A673 (cell line): ENCODE results near the gene SLC15A1. TPM values are rescaled to one million over a fixed set of nuclear protein-coding genes. Genes with fewer than 3 reads are reported as not detected.
A peak's percentile ranks its signal among the peaks of the same experiment; 100 is the strongest.

ENCODE experiments used
- BruUV-seq: library from RNA; stranded (reverse); fragments of 400-500 nt; replicated peaks from 2 replicates; lab custom pipeline; 2021; lab: Mats Ljungman, UMichigan
- CTCF ChIA-PET: fragments of 300-600 bp; sonication (Branson Sonifier 250); formaldehyde crosslinking; loops from one replicate; lab custom pipeline; 2022; ENCODE audit warnings: antibody characterized with exemption; lab: Charles Lee
- POLR2A ChIA-PET: fragments of 300-600 bp; sonication (Branson Sonifier 250); formaldehyde crosslinking; loops from one replicate; lab custom pipeline; 2022; ENCODE audit warnings: antibody characterized with exemption; ENCODE audit not compliant: low non-redundant PET; lab: Charles Lee
- DNase-seq: peaks from one replicate; pipeline ENCODE4 v3.0.0-alpha.2; 2015; ENCODE audit warnings: low spot score
- H3K27ac ChIP-seq: fragments of 200-600 bp; sonication (generic); 2 replicates; pipeline ENCODE4 v1.5.1; 2016; ENCODE audit warnings: mixed run types, low read depth, mild to moderate bottlenecking, mixed read lengths, antibody characterized with exemption, low read length; ENCODE audit not compliant: poor library complexity, severe bottlenecking
- H3K27me3 ChIP-seq: fragments of 200-600 bp; sonication (generic); replicated peaks from 2 replicates; pipeline ENCODE4 v1.6.1; 2017; ENCODE audit warnings: mixed run types, low read depth, mild to moderate bottlenecking, mixed read lengths, antibody characterized with exemption, low read length; ENCODE audit not compliant: insufficient read depth, poor library complexity
- H3K36me3 ChIP-seq: fragments of 200-600 bp; sonication (generic); 2 replicates; pipeline ENCODE4 v1.6.1; 2016; ENCODE audit warnings: mixed run types, mild to moderate bottlenecking, mixed read lengths, antibody characterized with exemption, low read length; ENCODE audit not compliant: insufficient read depth, poor library complexity, severe bottlenecking
- H3K4me1 ChIP-seq: fragments of 200-600 bp; sonication (generic); 2 replicates; pipeline ENCODE4 v1.6.1; 2017; ENCODE audit warnings: mixed run types, mild to moderate bottlenecking, mixed read lengths, antibody characterized with exemption, low read length; ENCODE audit not compliant: insufficient read depth, poor library complexity, severe bottlenecking
- H3K4me3 ChIP-seq: fragments of 200-600 bp; sonication (generic); 2 replicates; pipeline ENCODE4 v1.5.1; 2016; ENCODE audit warnings: low read depth, mixed run types, mild to moderate bottlenecking, mixed read lengths, low read length; ENCODE audit not compliant: poor library complexity, severe bottlenecking
- H3K9me3 ChIP-seq: fragments of 200-600 bp; sonication (generic); 2 replicates; pipeline ENCODE4 v1.6.1; 2016; ENCODE audit warnings: mixed run types, low read depth, mild to moderate bottlenecking, mixed read lengths, antibody characterized with exemption, low read length; ENCODE audit not compliant: poor library complexity, severe bottlenecking
- EZH2 ChIP-seq: fragments of 200-600 bp; sonication (generic); IDR thresholded peaks from 2 replicates; pipeline ENCODE4 v1.6.1; 2017; ENCODE audit warnings: borderline replicate concordance, low read depth, mild to moderate bottlenecking, mixed read lengths, antibody characterized with exemption, low read length; ENCODE audit not compliant: poor library complexity, severe bottlenecking
- intact Hi-C: fragments of 100-400 bp; cut with micrococcal nuclease; formaldehyde crosslinking; loops from one replicate; pipeline ENCODE4 v1.10.0; 2022; ENCODE audit not compliant: unreplicated experiment
- total RNA-seq: library from RNA; stranded (reverse); gene quantifications from 2 replicates; pipeline ENCODE4 v1.2.3, GENCODE V29; 2021
- TF ChIP-seq, protein P1 (sequence below): fragments of 300-800, 200-600 bp; sonication (generic); conservative IDR thresholded peaks from 2 replicates; pipeline ENCODE4 v1.5.1; 2017; ENCODE audit warnings: low read depth, mild to moderate bottlenecking, antibody characterized with exemption, low read length, moderate library complexity, mixed read lengths

The SLC15A1 gene
- total RNA-seq, 1 experiment from 2014 or later, result not detected

DNA sequence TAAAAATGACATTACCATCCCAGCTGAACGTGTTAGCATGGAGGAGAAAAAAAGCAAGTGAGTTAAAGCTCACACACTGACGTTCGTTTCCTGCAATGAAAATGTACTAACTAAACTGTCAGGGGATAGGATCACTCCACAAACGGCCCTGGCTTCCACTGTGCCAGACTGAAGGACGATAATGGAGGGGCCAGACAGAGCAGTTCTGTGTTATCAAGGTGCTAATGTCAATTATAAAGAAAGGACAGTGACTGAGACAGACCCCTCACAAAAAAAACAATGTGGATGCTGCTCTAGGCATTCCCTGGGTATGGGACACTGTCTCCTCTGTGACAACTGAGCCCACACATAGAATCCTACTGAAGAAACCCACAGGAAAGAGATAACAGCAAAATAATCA lies 43.7 kb upstream of the SLC15A1 start:
- no peak for DNase-seq
- H3K9me3 ChIP-seq, result no peaks in the 10 kb centered on the region
- H3K27me3 ChIP-seq, result no peaks in the 10 kb centered on the region
- ChIA-PET POLR2A (no interaction called here), CTCF (no interaction called here)
- no peak for TF ChIP-seq EZH2
- TF ChIP-seq, protein P1, sequence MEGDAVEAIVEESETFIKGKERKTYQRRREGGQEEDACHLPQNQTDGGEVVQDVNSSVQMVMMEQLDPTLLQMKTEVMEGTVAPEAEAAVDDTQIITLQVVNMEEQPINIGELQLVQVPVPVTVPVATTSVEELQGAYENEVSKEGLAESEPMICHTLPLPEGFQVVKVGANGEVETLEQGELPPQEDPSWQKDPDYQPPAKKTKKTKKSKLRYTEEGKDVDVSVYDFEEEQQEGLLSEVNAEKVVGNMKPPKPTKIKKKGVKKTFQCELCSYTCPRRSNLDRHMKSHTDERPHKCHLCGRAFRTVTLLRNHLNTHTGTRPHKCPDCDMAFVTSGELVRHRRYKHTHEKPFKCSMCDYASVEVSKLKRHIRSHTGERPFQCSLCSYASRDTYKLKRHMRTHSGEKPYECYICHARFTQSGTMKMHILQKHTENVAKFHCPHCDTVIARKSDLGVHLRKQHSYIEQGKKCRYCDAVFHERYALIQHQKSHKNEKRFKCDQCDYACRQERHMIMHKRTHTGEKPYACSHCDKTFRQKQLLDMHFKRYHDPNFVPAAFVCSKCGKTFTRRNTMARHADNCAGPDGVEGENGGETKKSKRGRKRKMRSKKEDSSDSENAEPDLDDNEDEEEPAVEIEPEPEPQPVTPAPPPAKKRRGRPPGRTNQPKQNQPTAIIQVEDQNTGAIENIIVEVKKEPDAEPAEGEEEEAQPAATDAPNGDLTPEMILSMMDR, result no peak
- H3K36me3 ChIP-seq, result no peaks in the 10 kb centered on the region
- H3K27ac ChIP-seq, result no peak overlapping the region
- intact Hi-C loops, result no loop called here
- no TSS peak for BruUV-seq
- H3K4me3 ChIP-seq, result no peak overlapping the region
- peaks cover 3% of the 10 kb centered on the region for H3K4me1 ChIP-seq

DNA sequence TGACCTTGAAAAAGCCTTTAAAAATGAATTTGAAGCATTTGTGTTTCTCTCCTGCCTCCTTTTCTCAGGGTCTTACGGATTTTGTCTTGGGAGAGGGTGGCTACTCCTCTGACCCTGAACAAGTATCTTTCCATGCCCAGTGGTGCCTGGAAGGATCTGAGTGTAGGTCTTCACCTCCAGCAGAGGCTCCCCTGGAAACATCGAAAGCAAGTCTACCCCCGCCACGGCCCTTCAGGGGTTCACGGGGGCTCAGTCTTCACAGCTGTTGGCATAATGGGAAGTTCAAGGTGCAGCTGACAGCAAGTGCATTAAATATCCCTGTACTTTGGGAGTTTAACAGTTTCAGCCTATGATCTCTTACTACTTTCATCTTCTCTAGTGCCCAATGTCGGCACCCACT lies 42.7 kb upstream of the SLC15A1 start:
- ChIA-PET CTCF (no interaction called here), POLR2A (no interaction called here)
- H3K27ac ChIP-seq, result no peak overlapping the region
- H3K9me3 ChIP-seq, result no peaks in the 10 kb centered on the region
- peaks cover 3% of the 10 kb centered on the region for H3K4me1 ChIP-seq
- no TSS peak for BruUV-seq
- intact Hi-C loops, result no loop called here
- H3K36me3 ChIP-seq, result no peaks in the 10 kb centered on the region
- H3K27me3 ChIP-seq, result no peaks in the 10 kb centered on the region
- DNase-seq, result no peak
- no peak for TF ChIP-seq EZH2
- TF ChIP-seq, protein P1, result no peak
- no peak overlapping the region for H3K4me3 ChIP-seq

DNA sequence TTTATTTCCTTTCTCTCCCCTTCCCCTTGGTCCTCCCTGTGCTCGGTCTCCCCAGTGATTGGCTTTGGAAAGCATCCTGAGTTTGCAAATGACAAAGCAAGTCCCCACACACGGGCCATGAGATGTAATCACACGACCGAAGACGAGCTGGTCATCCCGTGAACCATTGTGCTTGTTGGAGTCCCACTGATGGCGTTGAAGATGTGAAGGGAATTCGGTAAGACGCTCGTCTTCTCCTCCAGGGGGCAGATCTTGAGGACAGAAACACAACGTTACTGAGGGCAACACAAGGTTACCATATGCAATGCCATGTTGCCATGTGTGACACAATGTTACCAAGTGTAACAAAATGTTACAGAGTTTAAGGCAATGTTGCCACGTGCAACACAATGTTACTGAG lies 42.0 kb upstream of the SLC15A1 start:
- no peak overlapping the region for H3K4me3 ChIP-seq
- no peaks in the 10 kb centered on the region for H3K27me3 ChIP-seq
- TF ChIP-seq, protein P1, result peak; percentile 37; the same call in 1 of the 2 replicates
- TF ChIP-seq EZH2, result no peak
- no TSS peak for BruUV-seq
- POLR2A ChIA-PET, result no interaction called here
- intact Hi-C loops, result no loop called here
- H3K4me1 ChIP-seq, result peaks cover 3% of the 10 kb centered on the region
- CTCF ChIA-PET, result no interaction called here
- H3K36me3 ChIP-seq, result no peaks in the 10 kb centered on the region
- DNase-seq, result no peak
- no peaks in the 10 kb centered on the region for H3K9me3 ChIP-seq
- H3K27ac ChIP-seq, result no peak overlapping the region
